ENCODE data around the gene GARS1.

- TF ChIP-seq CTCF (IDR thresholded peaks at IDR 0.05; ENCODE audit: insufficient read depth, low read length): no peak
- peak; percentile 76 for TF ChIP-seq POLR2AphosphoS5 (IDR thresholded peaks at IDR 0.05; ENCODE audit: low read depth)
- peak; percentile 36 for TF ChIP-seq REST (IDR thresholded peaks at IDR 0.05; ENCODE audit: insufficient replicate concordance, low read depth)
- TF ChIP-seq GABPA (IDR thresholded peaks at IDR 0.05; ENCODE audit: low read depth): peak; percentile 70
- peak; percentile 20; the same call in 1 of the 2 replicates for TF ChIP-seq SPI1 (IDR thresholded peaks at IDR 0.05; ENCODE audit: borderline replicate concordance, low read depth)
Measured at GRCh38 chr7:30594540-30595435, at the start of gene GARS1.

Measured in HL-60 (cell line).